GM19043 (cell line): Measurements from ENCODE around the gene FBLN7.
"Not testable (repeated sequence)": the region's sequence is repeated elsewhere in the genome, so short reads cannot be mapped to it uniquely, and the experiment has no call there.

Experiments used
- ATAC-seq: cut with Tn5 transposase; IDR thresholded peaks from one replicate; pipeline ENCODE4 v1.9.1; 2021; ENCODE audit warnings: low read depth; ENCODE audit not compliant: unreplicated experiment

FBLN7 gene

DNA sequence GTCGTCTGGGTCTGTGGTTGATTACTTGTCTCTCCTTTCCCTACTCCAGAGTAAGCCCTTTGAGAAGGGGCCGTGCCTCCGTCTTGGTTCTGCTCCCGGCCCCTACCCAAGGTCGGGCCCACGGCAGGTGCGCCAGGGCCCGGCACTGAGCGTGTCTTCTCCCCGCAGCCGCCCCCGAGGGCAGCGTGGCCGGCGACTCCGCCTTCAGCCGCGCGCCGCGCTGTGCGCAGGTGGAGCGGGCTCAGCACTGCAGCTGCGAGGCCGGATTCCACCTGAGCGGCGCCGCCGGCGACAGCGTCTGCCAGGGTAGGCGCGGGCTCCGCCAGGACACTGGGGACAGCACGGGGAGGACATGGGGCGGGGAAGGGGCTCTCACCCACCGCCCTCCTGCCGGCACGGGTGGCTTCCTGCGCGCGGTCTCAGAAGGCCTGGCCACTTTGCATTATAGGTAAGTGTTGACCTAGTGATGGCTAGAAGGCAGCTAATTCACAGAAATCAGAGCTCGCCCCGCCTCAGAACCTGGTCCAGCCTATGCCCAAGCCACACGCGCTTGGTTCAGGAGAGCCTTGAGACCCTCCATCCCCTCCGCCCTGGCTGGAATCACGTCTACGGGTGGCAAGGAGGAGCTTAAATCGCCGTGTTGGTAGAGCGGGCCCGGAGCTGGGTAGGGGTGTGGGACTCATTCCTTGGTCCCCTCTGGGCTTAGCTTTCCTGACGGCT lies 43.5 kb downstream of the FBLN7 start:
- no peak for ATAC-seq

DNA sequence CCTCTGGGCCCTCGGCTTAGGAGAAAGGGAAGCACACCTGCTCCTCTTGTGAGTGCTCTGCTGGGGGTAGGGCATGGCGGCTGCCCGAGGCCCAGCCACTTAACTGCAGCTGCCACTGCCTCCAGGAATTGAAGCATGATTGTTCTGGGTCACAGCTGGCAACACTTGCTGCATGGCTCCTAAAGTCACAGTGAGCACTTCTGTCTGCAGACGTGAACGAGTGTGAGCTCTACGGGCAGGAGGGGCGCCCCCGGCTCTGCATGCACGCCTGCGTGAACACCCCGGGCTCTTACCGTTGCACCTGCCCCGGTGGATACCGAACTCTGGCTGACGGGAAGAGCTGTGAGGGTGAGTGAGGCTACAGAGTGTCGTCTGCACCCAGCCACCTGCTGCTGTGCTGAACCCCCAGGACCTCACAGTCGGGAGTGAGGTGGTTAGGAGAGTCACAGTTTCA lies 44.4 kb downstream of the FBLN7 start:
- ATAC-seq: no peak

DNA sequence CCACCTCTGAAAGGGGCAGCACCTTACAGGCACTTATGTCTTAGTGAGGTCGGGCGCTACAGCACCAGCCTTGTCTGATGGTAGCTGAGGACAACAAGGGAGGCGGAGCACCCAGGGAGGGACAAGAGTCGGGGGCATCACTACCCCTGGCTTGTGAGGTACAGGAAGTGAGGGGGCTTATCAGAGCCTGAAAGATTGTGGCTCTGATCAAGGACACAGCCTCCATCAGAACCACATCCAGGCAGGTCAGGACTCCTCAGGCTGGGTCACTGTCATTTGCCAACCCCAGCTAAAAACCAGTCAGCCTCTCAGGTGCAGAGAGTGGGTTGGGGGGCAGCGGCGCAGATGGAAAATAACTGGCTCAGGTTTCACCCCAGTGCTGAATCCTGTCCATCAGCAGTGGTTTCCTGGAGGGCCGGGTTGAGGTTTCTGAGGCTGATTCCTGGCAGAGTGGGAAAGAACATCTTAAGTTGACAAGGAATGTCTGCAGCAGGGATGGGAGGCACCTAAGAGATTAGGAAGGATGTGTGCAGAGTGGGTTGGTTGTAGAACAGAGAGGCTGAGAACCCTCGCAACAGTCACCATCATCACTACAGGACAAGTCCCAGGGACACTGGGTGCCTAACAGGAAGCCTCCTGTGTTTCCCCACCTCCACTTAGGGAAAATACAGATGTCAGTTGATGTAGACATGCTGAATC lies 45.3 kb downstream of the FBLN7 start:
- ATAC-seq: no peak

DNA sequence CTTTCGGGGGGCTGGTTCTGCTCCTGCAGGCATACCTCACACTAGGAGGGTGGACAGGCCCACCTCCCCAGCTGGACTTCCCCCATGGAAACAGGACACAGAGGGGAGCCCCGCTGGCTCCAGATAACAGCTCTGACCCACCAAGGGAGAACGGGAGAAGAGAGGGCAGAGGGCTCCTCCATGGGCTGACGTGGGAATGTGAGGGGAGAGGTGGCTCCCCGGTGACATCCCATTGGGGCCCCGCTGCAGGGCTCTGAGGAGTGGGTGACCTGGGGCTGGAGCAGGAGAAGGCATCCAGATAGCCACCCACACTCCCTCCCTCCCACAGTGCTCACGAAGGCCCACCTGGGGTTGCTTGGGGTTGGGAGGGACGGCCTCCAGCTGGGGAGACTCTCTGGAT lies 45.9 kb downstream of the FBLN7 start:
- no peak for ATAC-seq

DNA sequence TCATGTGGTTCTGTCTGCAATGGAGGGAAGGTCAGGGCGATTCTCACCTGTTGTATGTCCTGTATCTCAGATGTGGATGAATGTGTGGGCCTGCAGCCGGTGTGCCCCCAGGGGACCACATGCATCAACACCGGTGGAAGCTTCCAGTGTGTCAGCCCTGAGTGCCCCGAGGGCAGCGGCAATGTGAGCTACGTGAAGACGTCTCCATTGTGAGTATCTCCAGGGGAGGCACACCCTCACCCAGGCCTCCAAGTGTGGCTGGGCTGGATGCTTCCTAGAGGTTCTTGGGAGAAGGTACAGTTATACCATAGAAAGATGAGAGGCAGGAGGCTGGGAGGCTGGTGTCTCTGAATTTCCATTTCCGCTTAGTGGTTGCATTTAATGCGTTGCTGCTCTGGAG lies 46.9 kb downstream of the FBLN7 start:
- no peak for ATAC-seq

DNA sequence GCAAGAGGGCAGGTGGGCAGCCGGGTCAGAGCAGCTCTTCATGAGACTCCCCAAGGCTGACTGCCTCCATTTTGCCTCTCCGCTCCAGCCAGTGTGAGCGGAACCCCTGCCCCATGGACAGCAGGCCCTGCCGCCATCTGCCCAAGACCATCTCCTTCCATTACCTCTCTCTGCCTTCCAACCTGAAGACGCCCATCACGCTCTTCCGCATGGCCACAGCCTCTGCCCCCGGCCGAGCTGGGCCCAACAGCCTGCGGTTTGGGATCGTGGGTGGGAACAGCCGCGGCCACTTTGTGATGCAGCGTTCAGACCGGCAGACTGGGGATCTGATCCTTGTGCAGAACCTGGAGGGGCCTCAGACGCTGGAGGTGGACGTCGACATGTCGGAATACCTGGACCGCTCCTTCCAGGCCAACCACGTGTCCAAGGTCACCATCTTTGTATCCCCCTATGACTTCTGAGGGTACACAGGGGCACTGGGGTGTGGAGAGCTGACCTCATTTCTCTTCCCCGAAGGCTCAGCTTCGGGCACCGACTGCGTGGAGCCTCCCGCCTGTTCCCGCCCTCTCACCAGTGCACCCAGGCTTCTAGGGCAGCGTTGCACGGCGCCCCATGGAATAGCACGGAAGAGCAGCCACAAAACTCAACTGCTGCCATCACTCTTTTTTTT lies 49.0 kb downstream of the FBLN7 start:
- no peak for ATAC-seq

DNA sequence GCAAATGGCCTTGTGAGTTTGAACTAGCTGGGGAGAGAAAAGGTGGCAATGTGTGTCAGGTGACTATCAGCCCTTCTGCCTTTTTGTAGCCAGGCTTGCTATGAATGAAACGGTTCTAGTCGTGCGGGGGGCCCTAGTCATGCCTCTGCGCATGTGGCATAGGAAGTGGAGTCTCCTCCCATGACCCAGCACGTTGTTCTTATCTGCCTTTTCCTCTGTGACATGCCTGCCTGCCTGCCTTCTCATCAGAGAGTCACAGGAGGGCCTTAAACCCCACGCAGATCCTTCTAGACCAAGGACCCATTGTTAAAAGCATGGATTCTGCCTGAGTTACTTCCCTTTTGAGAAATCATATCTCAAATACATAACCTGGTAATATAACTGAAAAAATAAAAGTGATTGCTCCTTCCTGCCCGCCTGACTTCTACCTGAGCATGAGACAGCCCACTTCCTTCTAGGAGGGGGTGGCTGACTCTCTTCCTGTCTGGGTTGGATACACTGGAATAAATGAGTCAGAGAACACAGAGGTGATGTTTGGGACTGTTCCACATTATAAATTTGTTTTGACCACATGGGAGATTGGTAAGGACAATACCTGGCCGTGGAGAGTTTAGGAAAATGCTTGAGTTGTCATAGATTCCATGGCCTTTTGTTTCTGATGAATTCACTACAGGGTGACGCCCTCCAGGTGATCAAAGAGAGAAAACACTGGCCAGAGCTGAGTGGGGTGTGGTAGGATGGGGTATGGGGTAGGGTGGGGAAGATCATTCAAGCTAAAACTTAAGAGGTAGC lies 49.8 kb downstream of the FBLN7 start:
- ATAC-seq: no peak

DNA sequence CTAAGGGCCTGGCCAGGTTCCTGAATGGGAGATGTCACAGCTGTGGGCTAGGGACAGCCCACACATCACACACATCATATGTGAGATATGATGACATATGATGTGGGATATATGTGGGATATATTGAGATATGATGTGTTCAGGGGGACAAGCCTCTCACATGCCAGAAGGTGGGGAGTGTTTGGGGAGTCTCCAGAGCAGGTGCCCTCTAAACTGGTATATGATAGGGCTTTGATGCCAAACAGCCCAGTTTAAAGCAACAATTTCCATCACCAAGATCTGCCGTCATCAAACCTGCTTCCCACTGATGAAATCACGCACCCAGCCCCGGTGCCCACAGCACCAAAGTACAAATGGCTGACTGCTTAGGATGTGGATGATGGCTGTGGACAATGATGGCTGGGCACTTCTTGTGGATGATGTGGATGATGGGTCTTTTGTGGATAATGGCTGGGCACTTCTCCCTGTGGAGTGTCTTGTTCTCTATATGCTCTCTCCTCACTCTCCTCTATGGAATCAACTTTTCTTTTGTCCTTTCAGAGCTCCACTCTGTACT lies 50.9 kb downstream of the FBLN7 start:
- no peak for ATAC-seq

DNA sequence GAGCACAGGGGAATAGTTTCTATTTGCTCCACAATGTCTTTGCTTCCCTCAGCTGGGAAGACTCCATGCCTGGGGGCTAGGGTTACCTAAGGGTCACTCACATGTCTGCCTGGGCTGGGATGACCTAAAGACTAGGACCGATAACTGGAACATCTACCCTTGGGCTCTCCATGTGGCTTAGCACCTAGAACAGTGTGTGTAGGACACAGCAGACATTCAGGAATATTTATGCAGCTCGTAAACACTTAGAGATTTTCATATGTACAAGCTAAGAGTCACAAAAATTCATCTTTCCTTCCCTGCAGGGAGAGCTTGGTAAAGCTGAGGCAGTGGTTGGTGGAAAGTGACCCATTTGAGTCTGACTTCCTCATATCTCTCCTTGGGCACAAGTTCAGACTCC lies 55.8 kb downstream of the FBLN7 start:
- ATAC-seq: no peak

DNA sequence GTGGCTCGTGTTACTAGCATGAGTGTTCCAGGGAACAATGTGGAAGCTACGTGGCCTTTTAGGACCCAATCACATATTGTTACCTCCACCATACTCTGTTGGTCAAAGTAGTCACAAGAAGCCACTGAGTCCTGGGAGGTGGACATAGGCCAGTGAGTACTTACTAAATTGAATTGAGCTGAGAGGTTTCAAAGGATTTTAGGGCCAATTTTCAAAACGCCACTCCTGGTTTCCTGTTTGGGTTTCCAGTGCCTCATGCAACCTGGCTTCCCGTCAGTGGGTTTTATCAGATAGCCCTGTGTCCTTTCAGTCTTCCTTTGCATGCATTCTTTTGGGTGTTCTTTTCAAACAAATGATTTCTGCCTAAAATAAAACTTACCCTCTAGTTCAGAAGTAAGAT lies 56.3 kb downstream of the FBLN7 start:
- no peak for ATAC-seq

DNA sequence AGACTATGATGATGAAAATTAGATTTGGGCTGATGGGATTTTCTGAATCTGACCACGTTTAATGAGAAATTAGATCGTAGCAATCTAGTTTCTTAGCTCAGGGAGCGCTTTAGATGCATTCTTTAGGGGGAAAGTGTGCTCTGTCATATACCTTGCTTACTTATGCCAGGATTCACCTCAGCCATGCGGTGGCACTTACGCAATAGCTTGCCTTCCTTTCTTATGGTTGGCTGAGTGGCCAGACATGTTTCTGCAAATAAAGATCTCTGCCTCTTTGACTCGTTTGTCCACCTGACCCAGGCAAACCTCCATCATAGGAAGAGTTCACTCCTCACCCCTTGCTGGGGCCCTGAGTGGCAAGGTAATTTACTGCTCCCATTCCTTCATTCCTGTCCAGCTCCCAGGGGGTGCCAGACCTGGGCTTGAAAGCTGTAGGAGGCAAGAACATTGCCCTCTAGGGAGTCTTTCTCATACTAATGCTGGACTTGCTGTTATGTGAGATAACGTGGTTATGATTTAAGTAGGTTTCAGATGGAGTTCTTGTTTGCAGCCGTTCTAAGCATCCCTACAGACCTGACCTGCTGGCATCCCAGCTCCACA lies 57.1 kb downstream of the FBLN7 start:
- ATAC-seq: no peak

DNA sequence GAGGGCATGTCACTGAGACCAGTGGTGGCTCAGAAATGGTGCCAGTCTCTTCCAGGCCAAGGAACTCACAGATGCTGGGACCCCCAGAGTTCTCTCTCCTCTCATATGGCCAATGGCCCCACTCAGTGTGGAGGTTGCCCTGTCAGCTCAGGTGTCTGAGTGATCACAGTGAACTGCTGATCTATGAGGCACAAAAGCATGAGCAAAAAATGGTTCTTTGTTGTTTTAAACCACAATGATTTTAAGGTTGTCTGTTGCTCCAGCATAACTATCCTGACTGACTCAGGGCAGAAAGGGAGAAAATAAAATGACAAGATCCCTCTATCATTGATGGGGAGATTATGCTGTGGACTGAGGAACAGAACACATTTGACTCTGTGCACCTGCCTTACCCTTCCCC lies 57.8 kb downstream of the FBLN7 start:
- no peak for ATAC-seq

DNA sequence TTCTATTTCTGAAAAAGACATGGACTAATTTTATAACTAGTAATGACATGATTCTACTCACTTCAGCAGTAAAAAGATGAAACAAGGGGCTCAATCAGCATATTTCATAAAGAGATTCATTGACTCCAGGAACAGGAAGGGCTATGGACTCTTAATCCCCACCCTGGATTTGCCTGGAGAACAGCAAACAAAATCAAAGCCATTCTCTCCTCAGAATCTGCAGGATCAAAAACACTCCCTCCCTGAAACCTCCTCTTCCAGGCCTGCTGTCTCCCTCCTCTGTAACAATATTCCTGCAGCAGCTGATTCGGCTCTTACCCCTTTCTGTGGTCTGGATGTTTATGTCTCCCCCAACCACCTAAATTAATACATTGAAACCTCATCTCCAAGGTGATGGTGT lies 59.7 kb downstream of the FBLN7 start:
- ATAC-seq: no peak

DNA sequence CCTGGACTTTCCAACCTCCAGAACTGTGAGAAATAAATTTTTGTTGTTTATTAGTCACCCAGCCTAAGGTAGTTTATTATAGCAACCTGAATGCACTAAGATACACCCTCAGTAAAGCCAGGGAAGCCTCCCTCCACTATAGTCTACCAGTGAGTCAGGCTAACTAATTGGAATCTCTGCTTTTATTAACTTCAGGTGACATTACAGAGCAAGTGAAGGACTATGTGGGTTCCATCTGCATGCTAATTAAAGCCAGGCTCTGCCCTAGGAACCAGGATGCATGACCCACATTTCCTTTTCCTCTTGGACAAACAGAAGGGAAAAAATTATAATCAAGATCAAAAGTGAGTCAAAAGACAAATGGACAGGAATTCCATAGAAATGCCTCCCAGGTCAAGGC lies 60.6 kb downstream of the FBLN7 start:
- ATAC-seq: no peak

DNA sequence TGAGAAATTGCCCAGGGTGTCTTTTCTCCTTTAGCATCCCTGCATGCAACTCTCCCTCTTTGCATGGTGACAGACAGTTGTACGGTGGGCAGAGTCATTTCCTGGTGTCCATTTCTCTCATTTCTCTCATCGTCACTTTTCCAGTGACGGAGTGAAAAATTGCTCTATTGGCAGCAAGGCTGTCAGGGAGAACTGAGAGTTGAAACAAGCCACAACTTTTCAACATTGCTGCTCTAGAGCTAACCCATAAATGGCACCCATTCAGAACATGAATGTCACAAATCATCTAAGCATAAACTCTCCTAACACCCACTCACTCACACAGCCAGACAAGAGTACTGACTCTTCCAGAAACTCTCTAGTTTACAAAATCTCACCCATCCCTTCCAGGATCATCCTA lies 61.0 kb downstream of the FBLN7 start:
- no peak for ATAC-seq

DNA sequence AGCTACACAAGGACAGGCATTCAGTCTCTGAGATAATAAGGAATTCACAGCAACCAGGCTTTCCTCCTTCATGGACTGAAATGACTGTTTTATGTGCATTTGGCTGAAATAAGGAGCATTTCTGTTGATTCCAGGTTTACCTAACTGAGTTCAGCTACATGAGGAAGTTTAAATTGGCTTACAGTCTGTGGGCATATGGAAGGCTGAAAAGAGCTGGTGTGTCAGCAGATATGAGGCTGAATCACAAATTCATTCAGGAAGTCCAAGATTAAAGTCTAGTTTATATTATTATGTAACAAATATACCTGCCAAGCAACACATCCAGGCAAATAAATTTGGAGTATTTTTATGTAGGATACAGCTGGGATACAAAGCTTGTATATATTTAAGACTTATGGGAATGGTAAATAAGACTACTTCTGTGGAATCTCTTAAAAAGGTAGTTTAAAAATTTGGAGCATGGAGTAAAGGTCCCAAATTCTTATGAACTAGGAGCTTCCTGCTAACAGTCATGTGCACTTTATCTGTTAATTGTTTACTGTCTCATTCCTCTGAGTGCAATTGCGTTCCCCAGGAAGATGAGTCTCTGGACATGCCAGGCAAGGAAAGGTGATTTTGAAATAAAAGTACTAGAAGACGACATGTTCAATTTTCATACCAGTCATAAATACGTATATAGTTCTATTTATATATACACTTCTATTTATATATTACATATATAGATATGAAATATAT lies 63.7 kb downstream of the FBLN7 start:
- no peak for ATAC-seq

DNA sequence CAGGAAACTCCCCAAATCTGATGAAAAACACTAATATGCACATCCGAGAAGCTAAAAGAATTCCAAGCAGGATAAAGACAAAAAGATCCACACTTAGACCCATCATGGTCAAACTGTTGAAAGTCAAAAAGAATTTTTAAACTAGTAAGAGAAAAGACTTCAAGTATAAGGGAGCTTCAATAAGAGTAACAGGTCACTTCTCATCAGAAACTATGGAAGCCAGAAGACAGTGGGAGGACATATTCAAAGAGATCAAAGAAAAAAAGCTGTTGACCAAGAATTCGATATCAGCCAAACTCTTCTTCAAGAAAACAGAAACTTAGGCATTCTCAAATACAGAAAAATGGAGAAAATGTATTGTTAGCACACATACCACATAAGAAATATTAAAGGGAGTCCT lies 66.2 kb downstream of the FBLN7 start:
- ATAC-seq: no peak

DNA sequence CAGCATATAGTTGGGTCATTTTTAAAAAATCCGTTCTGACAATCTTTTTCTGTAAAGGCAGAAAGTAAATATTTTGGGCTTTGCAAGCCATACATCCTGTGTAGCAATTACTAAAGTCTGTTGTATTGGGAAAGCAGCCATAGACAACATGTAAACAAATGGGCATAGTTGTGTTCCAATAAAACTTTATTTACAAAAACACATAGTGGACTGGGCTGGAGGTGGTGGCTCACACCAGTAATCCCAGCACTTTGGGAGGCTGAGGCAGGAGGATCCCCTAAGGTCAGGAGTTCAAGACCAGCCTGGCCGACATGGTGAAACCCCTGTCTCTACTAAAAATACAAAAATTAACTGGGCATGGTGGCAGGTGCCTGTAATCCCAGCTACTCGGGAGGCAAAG lies 69.7 kb downstream of the FBLN7 start:
- not testable (repeated sequence) for ATAC-seq

DNA sequence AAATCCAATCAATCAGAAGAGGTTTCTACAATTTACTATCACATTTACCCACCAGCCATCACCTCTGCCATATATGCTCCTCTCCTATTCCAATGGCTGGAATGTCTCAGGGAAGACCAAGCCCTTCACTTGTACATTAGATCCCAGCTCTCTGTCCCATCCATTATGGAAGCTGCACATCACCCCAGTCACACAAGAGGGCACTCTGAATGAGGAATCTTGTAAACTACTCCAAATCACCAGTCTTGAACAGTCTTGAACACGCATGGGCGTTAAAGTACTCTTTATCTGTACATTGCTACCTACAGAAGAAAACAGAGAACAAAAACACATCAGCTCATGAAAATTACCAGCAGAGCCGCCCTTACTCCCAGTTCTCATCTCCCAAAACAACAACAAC lies 78.0 kb downstream of the FBLN7 start:
- no peak for ATAC-seq

DNA sequence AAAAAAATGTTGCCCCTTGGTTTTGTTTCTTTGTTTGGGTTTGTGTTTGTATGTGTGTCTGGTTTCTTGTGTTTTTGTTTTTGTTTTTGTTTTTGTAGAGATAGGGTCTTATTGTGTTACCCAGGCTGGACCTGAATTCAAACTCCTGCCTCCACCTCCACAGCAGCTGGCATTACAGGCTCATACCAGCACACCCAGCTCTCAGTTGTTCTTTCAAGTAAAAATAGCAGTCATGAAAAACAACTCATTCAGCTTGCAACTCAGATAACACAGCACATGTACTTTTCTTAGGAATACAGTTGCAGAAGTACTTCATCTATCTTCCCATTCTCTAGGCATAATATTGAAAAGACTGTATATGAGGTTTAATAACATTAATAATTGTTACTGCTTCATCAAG lies 79.7 kb downstream of the FBLN7 start:
- ATAC-seq: no peak
